HepG2 (cell line): Measurements from ENCODE around the gene CASP5. TPM values are rescaled to one million over a fixed set of nuclear protein-coding genes. Genes with fewer than 3 reads are reported as not detected.

Experiments used
- BHLHE40 ChIP-seq: IDR thresholded peaks from 2 replicates; pipeline ENCODE4 v1.6.1; 2011; ENCODE audit warnings: low read length, improper control_type of control experiment
- CHCHD3 ChIP-seq: sonication (generic); formaldehyde crosslinking; IDR thresholded peaks from 2 replicates; pipeline ENCODE4 v1.8.0; 2022; ENCODE audit warnings: mild to moderate bottlenecking, missing genetic modification reagents, moderate library complexity
- FLYWCH1 ChIP-seq: sonication (generic); formaldehyde crosslinking; IDR thresholded peaks from 2 replicates; pipeline ENCODE4 v1.8.1; 2023; ENCODE audit warnings: mild to moderate bottlenecking, missing genetic modification reagents
- GFI1 ChIP-seq: sonication (generic); formaldehyde crosslinking; IDR thresholded peaks from 2 replicates; pipeline ENCODE4 v1.5.0; 2020; ENCODE audit warnings: missing genetic modification reagents, mild to moderate bottlenecking, borderline replicate concordance
- MATR3 ChIP-seq: sonication (generic); formaldehyde crosslinking; IDR thresholded peaks from 2 replicates; pipeline ENCODE4 v1.4.0; 2020; ENCODE audit warnings: missing genetic modification reagents
- MIER3 ChIP-seq: IDR thresholded peaks from 2 replicates; pipeline ENCODE4 v1.6.1; 2016; ENCODE audit warnings: missing compliant biosample characterization, borderline replicate concordance
- SPEN ChIP-seq: sonication (generic); formaldehyde crosslinking; IDR thresholded peaks from 2 replicates; pipeline ENCODE4 v1.5.1; 2020; ENCODE audit warnings: low read depth, mild to moderate bottlenecking, missing genetic modification reagents
- SUZ12 ChIP-seq: fragments of 150-350 bp; IDR thresholded peaks from 2 replicates; pipeline ENCODE4 v1.6.1; 2014; ENCODE audit warnings: low read depth, low read length
- SYNCRIP ChIP-seq: fragments of 200-400 bp; formaldehyde crosslinking; IDR thresholded peaks from 2 replicates; pipeline ENCODE4 v1.6.1; 2018; ENCODE audit warnings: mild to moderate bottlenecking, low read depth, low read length; ENCODE audit not compliant: insufficient read depth
- ZNF672 ChIP-seq: sonication (generic); formaldehyde crosslinking; IDR thresholded peaks from 2 replicates; pipeline ENCODE4 v1.8.1; 2022; ENCODE audit warnings: missing genetic modification reagents
- ZNF7 ChIP-seq: IDR thresholded peaks from 2 replicates; pipeline ENCODE4 v1.6.1; 2016; ENCODE audit warnings: missing biosample characterization, missing genetic modification reagents
- ZNF709 ChIP-seq: sonication (generic); formaldehyde crosslinking; IDR thresholded peaks from 2 replicates; pipeline ENCODE4 v1.5.0; 2020; ENCODE audit warnings: mild to moderate bottlenecking, missing genetic modification reagents
- ZNF839 ChIP-seq: sonication (generic); formaldehyde crosslinking; IDR thresholded peaks from 2 replicates; pipeline ENCODE4 v1.4.0; 2020; ENCODE audit warnings: missing genetic modification reagents, mild to moderate bottlenecking, borderline replicate concordance
- polyA plus RNA-seq, 8 experiments: library from polyadenylated mRNA; depleted of rRNA in 3 of 8; stranded (reverse) in 7 of 8; unstranded in 1 of 8; fragments of >200 nt; fragmentation: Illumina TruSeq in 4 of 8; extraction: Trizol in 4 of 8; gene quantifications; 2 replicates each; pipeline versions ENCODE4 v1.2.1 to v1.2.3, GENCODE V29; 2011 to 2016; ENCODE audit warnings: low read depth in 4 of 8, missing spikeins in 1 of 8, mixed read lengths in 1 of 8; ENCODE audit not compliant: insufficient read depth in 1 of 8
- total RNA-seq, 5 experiments: library from RNA; depleted of rRNA; stranded (reverse); fragments of >200 nt; fragmentation: Illumina TruSeq; extraction: Trizol; gene quantifications; 2 replicates each; pipeline ENCODE4 v1.2.3, GENCODE V29; 2016; ENCODE audit warnings: low read depth in 1 of 5
- TF ChIP-seq, protein P1 (sequence below): sonication (generic); formaldehyde crosslinking; IDR thresholded peaks from 2 replicates; pipeline ENCODE4 v1.5.1; 2020; ENCODE audit warnings: mild to moderate bottlenecking, missing genetic modification reagents, borderline replicate concordance
- TF ChIP-seq, protein P2 (sequence below): sonication (generic); formaldehyde crosslinking; IDR thresholded peaks from 2 replicates; pipeline ENCODE4 v1.4.0; 2020; ENCODE audit warnings: missing genetic modification reagents
- TF ChIP-seq, protein P3 (sequence below): sonication (generic); formaldehyde crosslinking; IDR thresholded peaks from 2 replicates; pipeline ENCODE4 v1.4.0; 2020; ENCODE audit warnings: missing genetic modification reagents, borderline replicate concordance

Gene CASP5
- total and polyA plus RNA-seq, 2 of the 13 experiments (the other 11 are each of a cell fraction or from before 2014, with no cell fraction given) = not detected

DNA sequence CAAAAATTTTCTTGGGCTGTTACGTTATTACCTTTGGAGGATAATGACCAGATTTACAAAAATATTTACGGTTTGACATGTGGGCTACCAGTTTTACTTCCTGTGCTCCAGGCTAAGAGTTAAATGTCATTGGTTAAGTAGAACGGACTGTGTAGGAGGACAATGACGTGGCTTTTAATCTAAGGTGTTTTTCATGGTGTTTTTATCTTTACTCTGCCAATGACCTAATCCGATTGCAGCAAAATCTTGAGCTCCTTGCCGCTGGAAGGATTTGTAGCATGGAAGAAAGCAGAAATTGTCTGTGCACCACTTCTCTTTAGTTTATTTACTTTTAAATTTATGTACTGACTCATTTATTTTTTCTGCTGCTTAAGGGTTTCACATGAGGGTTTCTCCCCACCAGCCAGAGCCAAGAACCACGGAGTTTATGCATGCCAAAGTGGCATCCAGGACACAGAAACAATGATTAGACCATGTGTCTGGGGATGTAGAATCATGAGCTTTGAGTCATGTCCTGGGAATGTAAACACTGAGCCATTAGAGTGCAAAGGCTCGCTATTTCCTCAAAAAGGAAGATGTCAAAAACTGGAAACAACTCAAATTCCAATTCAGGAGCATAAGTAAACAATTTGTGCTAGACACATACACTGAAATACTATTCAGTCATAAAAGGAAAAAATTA, 24.1 kb upstream of the CASP5 start (continued):
- TF ChIP-seq, protein P1, sequence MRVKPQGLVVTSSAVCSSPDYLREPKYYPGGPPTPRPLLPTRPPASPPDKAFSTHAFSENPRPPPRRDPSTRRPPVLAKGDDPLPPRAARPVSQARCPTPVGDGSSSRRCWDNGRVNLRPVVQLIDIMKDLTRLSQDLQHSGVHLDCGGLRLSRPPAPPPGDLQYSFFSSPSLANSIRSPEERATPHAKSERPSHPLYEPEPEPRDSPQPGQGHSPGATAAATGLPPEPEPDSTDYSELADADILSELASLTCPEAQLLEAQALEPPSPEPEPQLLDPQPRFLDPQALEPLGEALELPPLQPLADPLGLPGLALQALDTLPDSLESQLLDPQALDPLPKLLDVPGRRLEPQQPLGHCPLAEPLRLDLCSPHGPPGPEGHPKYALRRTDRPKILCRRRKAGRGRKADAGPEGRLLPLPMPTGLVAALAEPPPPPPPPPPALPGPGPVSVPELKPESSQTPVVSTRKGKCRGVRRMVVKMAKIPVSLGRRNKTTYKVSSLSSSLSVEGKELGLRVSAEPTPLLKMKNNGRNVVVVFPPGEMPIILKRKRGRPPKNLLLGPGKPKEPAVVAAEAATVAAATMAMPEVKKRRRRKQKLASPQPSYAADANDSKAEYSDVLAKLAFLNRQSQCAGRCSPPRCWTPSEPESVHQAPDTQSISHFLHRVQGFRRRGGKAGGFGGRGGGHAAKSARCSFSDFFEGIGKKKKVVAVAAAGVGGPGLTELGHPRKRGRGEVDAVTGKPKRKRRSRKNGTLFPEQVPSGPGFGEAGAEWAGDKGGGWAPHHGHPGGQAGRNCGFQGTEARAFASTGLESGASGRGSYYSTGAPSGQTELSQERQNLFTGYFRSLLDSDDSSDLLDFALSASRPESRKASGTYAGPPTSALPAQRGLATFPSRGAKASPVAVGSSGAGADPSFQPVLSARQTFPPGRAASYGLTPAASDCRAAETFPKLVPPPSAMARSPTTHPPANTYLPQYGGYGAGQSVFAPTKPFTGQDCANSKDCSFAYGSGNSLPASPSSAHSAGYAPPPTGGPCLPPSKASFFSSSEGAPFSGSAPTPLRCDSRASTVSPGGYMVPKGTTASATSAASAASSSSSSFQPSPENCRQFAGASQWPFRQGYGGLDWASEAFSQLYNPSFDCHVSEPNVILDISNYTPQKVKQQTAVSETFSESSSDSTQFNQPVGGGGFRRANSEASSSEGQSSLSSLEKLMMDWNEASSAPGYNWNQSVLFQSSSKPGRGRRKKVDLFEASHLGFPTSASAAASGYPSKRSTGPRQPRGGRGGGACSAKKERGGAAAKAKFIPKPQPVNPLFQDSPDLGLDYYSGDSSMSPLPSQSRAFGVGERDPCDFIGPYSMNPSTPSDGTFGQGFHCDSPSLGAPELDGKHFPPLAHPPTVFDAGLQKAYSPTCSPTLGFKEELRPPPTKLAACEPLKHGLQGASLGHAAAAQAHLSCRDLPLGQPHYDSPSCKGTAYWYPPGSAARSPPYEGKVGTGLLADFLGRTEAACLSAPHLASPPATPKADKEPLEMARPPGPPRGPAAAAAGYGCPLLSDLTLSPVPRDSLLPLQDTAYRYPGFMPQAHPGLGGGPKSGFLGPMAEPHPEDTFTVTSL = peak; percentile 97; the same call in 1 of the 2 replicates
- peak; percentile 67; the same call in 1 of the 2 replicates for TF ChIP-seq GFI1
- TF ChIP-seq SUZ12 = no peak
- no peak for TF ChIP-seq ZNF7 (CRISPR knock-in tag)
- TF ChIP-seq SPEN (CRISPR knock-in tag) = peak; percentile 50; the same call in 1 of the 2 replicates
- TF ChIP-seq, protein P2, sequence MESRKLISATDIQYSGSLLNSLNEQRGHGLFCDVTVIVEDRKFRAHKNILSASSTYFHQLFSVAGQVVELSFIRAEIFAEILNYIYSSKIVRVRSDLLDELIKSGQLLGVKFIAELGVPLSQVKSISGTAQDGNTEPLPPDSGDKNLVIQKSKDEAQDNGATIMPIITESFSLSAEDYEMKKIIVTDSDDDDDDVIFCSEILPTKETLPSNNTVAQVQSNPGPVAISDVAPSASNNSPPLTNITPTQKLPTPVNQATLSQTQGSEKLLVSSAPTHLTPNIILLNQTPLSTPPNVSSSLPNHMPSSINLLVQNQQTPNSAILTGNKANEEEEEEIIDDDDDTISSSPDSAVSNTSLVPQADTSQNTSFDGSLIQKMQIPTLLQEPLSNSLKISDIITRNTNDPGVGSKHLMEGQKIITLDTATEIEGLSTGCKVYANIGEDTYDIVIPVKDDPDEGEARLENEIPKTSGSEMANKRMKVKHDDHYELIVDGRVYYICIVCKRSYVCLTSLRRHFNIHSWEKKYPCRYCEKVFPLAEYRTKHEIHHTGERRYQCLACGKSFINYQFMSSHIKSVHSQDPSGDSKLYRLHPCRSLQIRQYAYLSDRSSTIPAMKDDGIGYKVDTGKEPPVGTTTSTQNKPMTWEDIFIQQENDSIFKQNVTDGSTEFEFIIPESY (CRISPR knock-in tag) = peak; percentile 56; the same call in 1 of the 2 replicates
- TF ChIP-seq MIER3 = peak; percentile 90; the same call in 1 of the 2 replicates
- no peak for TF ChIP-seq ZNF839
- TF ChIP-seq ZNF672 (CRISPR knock-in tag) = no peak
- no peak for TF ChIP-seq ZNF709 (CRISPR knock-in tag)
- TF ChIP-seq MATR3 (CRISPR knock-in tag) = no peak
- TF ChIP-seq CHCHD3 (CRISPR knock-in tag) = no peak
- no peak for TF ChIP-seq SYNCRIP
- TF ChIP-seq FLYWCH1 (CRISPR knock-in tag) = no peak
- TF ChIP-seq, protein P3, sequence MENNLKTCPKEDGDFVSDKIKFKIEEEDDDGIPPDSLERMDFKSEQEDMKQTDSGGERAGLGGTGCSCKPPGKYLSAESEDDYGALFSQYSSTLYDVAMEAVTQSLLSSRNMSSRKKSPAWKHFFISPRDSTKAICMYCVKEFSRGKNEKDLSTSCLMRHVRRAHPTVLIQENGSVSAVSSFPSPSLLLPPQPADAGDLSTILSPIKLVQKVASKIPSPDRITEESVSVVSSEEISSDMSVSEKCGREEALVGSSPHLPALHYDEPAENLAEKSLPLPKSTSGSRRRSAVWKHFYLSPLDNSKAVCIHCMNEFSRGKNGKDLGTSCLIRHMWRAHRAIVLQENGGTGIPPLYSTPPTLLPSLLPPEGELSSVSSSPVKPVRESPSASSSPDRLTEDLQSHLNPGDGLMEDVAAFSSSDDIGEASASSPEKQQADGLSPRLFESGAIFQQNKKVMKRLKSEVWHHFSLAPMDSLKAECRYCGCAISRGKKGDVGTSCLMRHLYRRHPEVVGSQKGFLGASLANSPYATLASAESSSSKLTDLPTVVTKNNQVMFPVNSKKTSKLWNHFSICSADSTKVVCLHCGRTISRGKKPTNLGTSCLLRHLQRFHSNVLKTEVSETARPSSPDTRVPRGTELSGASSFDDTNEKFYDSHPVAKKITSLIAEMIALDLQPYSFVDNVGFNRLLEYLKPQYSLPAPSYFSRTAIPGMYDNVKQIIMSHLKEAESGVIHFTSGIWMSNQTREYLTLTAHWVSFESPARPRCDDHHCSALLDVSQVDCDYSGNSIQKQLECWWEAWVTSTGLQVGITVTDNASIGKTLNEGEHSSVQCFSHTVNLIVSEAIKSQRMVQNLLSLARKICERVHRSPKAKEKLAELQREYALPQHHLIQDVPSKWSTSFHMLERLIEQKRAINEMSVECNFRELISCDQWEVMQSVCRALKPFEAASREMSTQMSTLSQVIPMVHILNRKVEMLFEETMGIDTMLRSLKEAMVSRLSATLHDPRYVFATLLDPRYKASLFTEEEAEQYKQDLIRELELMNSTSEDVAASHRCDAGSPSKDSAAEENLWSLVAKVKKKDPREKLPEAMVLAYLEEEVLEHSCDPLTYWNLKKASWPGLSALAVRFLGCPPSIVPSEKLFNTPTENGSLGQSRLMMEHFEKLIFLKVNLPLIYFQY (CRISPR knock-in tag) = no peak
- TF ChIP-seq BHLHE40 = no peak
